Right atrium auricular region (tissue), 2 donors: ENCODE data around the gene PRAC1. TPM values are rescaled to one million over a fixed set of nuclear protein-coding genes. Genes with fewer than 3 reads are reported as not detected.

Experiments used
- DNase-seq: peaks from one replicate; pipeline ENCODE4 v3.0.0-alpha.2; 2019; ENCODE audit warnings: low spot score
- H3K27ac ChIP-seq, 2 donors: fragments of 200-600 bp; sonication (generic); 1 replicate in 1 of 2; 2 replicates in 1 of 2; pipeline ENCODE4 v1.5.1; 2016 to 2019
- H3K27me3 ChIP-seq, 2 donors: fragments of 200-600 bp; sonication (generic); one replicate each; pipeline versions ENCODE4 v1.5.1 to v1.6.0; 2017 to 2019
- H3K36me3 ChIP-seq: fragments of 200-600 bp; sonication (generic); one replicate; pipeline ENCODE4 v1.5.1; 2016
- H3K4me1 ChIP-seq, 2 donors: fragments of 200-600 bp; sonication (generic); one replicate each; pipeline versions ENCODE4 v1.5.1 to v1.6.0; 2017 to 2019
- H3K4me3 ChIP-seq, 2 donors: fragments of 200-600 bp; sonication (generic); 1 replicate in 1 of 2; 2 replicates in 1 of 2; pipeline ENCODE4 v1.5.1; 2017 to 2019; ENCODE audit warnings: mild to moderate bottlenecking in 1 of 2, moderate library complexity in 1 of 2
- H3K9me3 ChIP-seq, 2 donors: fragments of 200-600 bp; sonication (generic); one replicate each; pipeline ENCODE4 v1.5.1; 2019
- CTCF ChIP-seq, 2 donors: fragments of 200-600 bp; sonication (generic); IDR thresholded peaks; one replicate each; pipeline ENCODE4 v1.5.1; 2019; ENCODE audit warnings: antibody characterized with exemption in 2 of 2
- total RNA-seq, 2 donors: library from RNA; depleted of rRNA; stranded (reverse); fragments of >200 nt; gene quantifications; one replicate each; pipeline ENCODE4 v1.1.0, GENCODE V29; 2016

PRAC1 gene
- total RNA-seq, 2 donors from 2014 or later = not detected

DNA sequence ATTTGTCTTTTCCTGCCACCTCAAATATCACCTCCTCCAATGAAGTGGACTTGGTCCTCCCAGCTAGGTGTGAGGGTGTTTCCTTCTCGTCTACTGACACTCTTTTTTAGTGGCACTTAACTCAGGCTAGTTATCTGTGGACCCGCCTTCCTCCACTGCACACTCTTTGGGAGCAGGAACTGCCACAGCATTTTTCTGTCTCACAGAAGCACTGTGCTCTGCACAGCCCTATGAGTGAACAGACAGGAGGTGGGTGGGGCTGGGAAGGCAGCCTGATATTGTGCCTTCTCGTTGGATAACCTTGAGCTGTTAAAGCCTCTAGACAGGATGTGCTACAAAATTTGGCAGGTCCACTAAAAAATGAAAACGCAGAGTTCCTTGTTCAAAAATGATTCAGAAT, 38.1 kb upstream of the PRAC1 start:
- H3K27me3 ChIP-seq = peaks cover 3 to 10% of the 10 kb centered on the region in 2 donors

DNA sequence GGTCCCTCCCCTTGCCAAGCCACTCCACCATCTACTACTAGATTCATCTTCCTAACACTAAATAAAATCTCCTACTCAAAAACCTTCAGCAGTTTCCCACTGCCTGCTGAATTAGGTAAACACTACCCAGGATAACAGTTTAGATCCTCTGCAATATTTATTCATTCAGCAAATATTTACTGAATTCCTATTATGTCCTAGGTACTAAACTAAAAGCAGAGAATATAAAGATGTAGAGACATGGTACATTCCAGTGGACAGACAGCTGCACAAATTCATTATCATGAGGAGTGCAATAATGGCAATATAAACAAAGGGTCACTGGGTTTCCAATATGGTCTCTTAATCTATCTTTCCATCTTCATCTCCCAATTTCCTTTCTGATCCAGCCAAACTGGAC, 37.0 kb upstream of the PRAC1 start:
- no peak for TF ChIP-seq CTCF (IDR thresholded peaks at IDR 0.05)
- Histone ChIP-seq H3K27me3 (peaks cover 13 to 21% of the 10 kb centered on the region in 2 donors), H3K4me1 (peaks cover 0 to 12% of the 10 kb centered on the region in 2 donors), H3K9me3 (no peaks in the 10 kb centered on the region), H3K4me3 (no peak overlapping the region), H3K27ac (no peak overlapping the region), H3K36me3 (no peaks in the 10 kb centered on the region)
- no peak for DNase-seq

More for the DNA sequence above, 38.1 kb upstream of the PRAC1 start:
- DNase-seq = no peak
- H3K4me1 ChIP-seq = peaks cover 0 to 1% of the 10 kb centered on the region in 2 donors
- H3K27ac ChIP-seq = no peak overlapping the region
- TF ChIP-seq CTCF (IDR thresholded peaks at IDR 0.05) = no peak
- no peaks in the 10 kb centered on the region for H3K9me3 ChIP-seq
- H3K4me3 ChIP-seq = no peak overlapping the region
- H3K36me3 ChIP-seq = no peaks in the 10 kb centered on the region

DNA sequence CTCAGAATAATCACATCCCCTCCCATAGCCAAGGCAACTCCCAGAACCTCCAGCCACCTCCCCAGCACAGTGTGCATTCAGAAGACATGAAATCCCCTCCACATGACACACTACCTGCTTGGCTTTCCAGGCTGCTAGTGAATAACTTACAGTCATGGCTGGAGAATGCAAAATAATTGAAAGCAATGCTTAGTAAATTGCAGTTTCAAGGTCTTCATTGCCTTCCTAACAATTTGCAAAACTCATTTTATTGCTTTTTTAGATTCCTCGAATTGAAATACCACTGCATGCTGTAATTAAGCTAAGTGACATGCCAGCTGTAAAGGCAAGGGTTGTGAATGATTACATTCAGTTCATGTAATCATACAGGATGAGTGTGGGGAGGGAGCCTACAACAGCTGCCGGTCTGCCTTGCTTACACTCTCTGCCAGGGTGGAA, 35.2 kb upstream of the PRAC1 start:
- H3K27me3 ChIP-seq = peaks cover 26 to 37% of the 10 kb centered on the region in 2 donors
- no peak overlapping the region for H3K27ac ChIP-seq
- DNase-seq = no peak
- TF ChIP-seq CTCF (IDR thresholded peaks at IDR 0.05) = no peak
- no peak overlapping the region for H3K4me3 ChIP-seq
- peaks cover 0 to 20% of the 10 kb centered on the region in 2 donors for H3K4me1 ChIP-seq
- H3K9me3 ChIP-seq = no peaks in the 10 kb centered on the region
- no peaks in the 10 kb centered on the region for H3K36me3 ChIP-seq

DNA sequence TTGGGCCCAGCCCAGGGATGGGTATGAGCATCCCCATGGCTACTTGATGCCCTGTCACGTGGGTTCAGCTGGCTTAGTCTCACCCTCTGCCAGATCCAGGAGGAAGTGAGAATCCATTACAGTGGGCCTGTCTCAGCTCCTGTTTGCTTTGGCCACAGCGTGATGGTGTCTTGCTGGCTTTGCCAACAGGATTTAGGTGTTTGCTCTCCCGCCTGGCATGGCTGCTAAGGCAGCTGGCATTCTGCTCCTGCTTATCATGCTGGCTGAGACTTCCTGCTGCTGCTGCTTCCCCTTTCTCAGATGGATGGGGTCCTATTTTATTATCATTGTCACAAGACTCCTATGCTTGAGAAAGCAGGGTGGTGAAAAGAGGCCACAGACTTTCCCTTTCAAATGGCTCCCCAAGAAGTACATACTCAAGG, 34.5 kb upstream of the PRAC1 start:
- H3K27me3 ChIP-seq = peaks cover 28 to 43% of the 10 kb centered on the region in 2 donors
- H3K4me3 ChIP-seq = no peak overlapping the region
- DNase-seq = no peak
- no peaks in the 10 kb centered on the region for H3K36me3 ChIP-seq
- H3K27ac ChIP-seq = no peak overlapping the region
- TF ChIP-seq CTCF (IDR thresholded peaks at IDR 0.05) = no peak
- H3K4me1 ChIP-seq = peaks cover 0 to 20% of the 10 kb centered on the region in 2 donors
- H3K9me3 ChIP-seq = no peaks in the 10 kb centered on the region

GRCh38 chr17:48755356-48755755, 33.0 kb upstream of the PRAC1 start:
- peaks cover 0 to 20% of the 10 kb centered on the region in 2 donors for H3K4me1 ChIP-seq
- H3K27ac ChIP-seq = no peak overlapping the region
- TF ChIP-seq CTCF (IDR thresholded peaks at IDR 0.05) = no peak
- no peak for DNase-seq
- H3K27me3 ChIP-seq = peaks cover 32 to 57% of the 10 kb centered on the region in 2 donors
- H3K36me3 ChIP-seq = no peaks in the 10 kb centered on the region
- no peak overlapping the region for H3K4me3 ChIP-seq
- no peaks in the 10 kb centered on the region for H3K9me3 ChIP-seq
